HG02938 (cell line): ENCODE results near the gene CANX.

Experiments used
- ATAC-seq: cut with Tn5 transposase; IDR thresholded peaks from one replicate; pipeline ENCODE4 v1.9.1; 2021; ENCODE audit warnings: mild to moderate bottlenecking, moderate library complexity; ENCODE audit not compliant: unreplicated experiment

CANX gene

DNA sequence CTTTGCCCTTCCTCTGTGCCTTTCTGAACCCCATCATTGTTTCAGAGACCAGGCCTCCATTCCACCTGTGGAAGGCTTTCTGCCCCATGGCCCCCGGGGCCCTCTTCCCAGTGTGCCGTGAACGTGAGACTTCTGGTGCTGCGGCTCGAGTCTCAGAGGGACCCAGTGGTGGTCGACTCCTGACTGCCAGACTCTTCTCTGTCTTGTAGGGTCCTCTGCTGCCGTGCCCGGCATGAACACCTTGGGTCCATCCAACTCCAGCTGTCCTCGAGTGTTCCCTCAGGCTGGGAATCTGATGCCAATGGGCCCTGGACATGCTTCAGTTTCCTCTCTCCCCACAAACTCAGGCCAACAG, 74.9 kb downstream of the CANX start:
- no peak for ATAC-seq

GRCh38 chr5:179774442-179774841, 75.7 kb downstream of the CANX start:
- ATAC-seq: no peak

DNA sequence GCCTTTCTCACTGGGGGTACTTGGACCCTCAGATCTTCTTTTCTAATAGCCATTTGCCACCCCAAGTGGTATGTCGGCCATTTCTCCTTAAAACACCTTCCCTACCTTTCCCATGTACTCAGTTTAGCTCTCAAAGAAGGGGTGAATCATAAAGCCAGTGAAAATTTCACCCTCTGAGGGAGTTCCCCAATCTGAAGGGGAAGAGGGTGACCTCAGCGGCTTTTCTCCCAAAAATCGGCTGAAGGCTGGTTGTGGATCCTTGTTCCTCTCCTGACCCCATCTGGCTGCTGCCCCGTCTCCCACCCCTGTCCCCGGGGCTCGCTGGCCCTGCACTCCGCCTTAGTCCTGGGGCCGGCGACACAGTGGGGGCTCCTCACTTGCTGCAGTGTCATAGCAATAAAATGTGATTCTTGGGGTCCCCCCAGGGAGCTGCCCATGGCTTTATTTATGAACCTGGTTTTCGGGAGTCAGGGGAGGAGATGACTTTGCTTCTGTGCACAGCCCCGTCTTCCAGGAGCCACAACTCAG, 77.7 kb downstream of the CANX start:
- ATAC-seq: no peak

DNA sequence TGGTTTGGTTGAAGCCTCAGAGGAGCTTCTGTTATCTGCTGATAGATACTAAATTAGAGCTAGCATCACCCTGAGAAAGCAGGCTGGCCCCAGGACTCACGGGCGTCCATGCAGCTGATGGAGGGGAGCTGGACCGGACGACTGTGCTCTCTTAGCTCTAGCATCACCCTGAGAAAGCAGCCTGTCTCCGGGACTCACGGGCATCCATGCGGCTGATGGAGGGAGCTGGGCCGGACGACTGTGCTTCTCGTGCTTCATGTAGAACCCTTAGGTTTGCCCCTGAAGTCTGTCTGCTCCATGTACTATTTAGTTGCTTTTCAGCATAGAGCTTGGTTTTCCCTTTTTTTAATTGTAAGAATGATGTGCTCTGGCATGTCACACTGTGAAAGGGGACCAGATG, 78.7 kb downstream of the CANX start:
- ATAC-seq: no peak

GRCh38 chr5:179777909-179778308, 79.1 kb downstream of the CANX start:
- no peak for ATAC-seq

DNA sequence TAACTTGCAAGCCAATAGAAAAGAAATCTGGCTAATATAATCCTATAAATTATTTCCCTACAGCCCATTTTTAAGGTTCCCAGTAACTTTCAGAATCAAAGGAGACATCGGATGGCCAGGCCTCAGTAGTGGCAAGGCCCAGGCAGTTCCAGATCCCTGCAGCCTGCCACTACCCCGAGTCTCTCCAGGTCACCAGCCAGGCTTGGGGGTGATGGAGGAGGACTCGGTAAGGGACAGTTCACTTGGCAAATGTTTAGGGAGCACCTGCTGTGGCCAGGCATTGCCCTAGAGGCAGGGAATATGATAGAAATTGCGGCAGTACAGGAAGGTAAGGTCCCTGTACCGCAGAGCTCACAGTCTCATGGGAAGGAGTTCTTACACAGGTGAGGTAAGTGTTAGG, 79.8 kb downstream of the CANX start:
- ATAC-seq: no peak

DNA sequence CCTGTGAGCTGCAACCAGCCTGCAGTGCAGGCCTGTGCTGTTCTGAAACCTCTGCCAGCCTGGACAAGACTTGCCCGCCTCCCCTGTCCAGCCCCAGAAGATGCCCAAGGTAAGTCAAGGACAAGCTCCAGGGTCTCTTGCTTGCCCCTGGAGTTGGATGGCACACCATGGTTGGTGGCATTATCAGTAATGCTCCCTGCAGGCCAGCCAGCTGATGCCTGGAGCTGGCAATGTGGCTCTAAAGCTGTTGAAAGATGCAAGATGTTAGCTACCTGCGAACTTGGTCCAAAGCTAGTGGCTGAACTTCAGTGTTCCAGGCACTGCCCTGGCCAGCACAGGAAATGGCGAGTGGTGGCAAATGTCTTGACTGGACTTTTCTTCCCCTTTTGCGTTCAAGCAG, 81.1 kb downstream of the CANX start:
- no peak for ATAC-seq

GRCh38 chr5:179780362-179780761, 81.6 kb downstream of the CANX start:
- no peak for ATAC-seq
